Urothelium cell line (cell line): ENCODE data around the gene TULP4.
A peak's percentile ranks its signal among the peaks of the same experiment; 100 is the strongest.
"Not testable (repeated sequence)": the region's sequence is repeated elsewhere in the genome, so short reads cannot be mapped to it uniquely, and the experiment has no call there.

Experiments used
- DNase-seq: peaks from one replicate; pipeline ENCODE4 v3.0.0; 2011; ENCODE audit warnings: low spot score, mixed read lengths
- FAIRE-seq: peaks from 2 replicates; lab custom pipeline; 2011; peaks lifted over from hg19 to GRCh38; lab: Jason Lieb, UNC

TULP4 gene

GRCh38 chr6:158457131-158457530 lies 144.9 kb downstream of the TULP4 start:
- DNase-seq (no peak), FAIRE-seq (no peak)

- FAIRE-seq = no peak
- DNase-seq = no peak
Measured at GRCh38 chr6:158457616-158458278, 145.5 kb downstream of the TULP4 start.

- FAIRE-seq = no peak
- DNase-seq = no peak
Measured at GRCh38 chr6:158459726-158460125, 147.5 kb downstream of the TULP4 start.

- FAIRE-seq = no peak
- DNase-seq = peak; percentile 21
Measured at GRCh38 chr6:158460602-158461169, 148.4 kb downstream of the TULP4 start.

GRCh38 chr6:158461954-158462353 lies 149.7 kb downstream of the TULP4 start:
- DNase-seq = no peak
- FAIRE-seq = no peak

GRCh38 chr6:158464483-158464882 lies 152.2 kb downstream of the TULP4 start:
- no peak for DNase-seq
- FAIRE-seq = no peak

- no peak for FAIRE-seq
Measured at GRCh38 chr6:158465257-158465656, 153.0 kb downstream of the TULP4 start.

GRCh38 chr6:158465747-158466146 lies 153.5 kb downstream of the TULP4 start:
- FAIRE-seq (no peak), DNase-seq (no peak)

More at GRCh38 chr6:158465257-158465656, 153.0 kb downstream of the TULP4 start:
- DNase-seq = no peak

GRCh38 chr6:158467923-158468322 lies 155.7 kb downstream of the TULP4 start:
- DNase-seq = no peak
- no peak for FAIRE-seq

GRCh38 chr6:158468666-158469065 lies 156.4 kb downstream of the TULP4 start:
- DNase-seq = no peak
- FAIRE-seq = no peak

GRCh38 chr6:158470023-158470422 lies 157.8 kb downstream of the TULP4 start:
- not testable (repeated sequence) for FAIRE-seq, DNase-seq

- DNase-seq (no peak), FAIRE-seq (no peak)
Measured at GRCh38 chr6:158471339-158471738, 159.1 kb downstream of the TULP4 start.

GRCh38 chr6:158472447-158472846 lies 160.2 kb downstream of the TULP4 start:
- FAIRE-seq = no peak

GRCh38 chr6:158474961-158475343 lies 162.7 kb downstream of the TULP4 start:
- DNase-seq (no peak), FAIRE-seq (no peak)

More at GRCh38 chr6:158472447-158472846, 160.2 kb downstream of the TULP4 start:
- no peak for DNase-seq

GRCh38 chr6:158475344-158476302 lies 163.4 kb downstream of the TULP4 start:
- no peak for FAIRE-seq
- DNase-seq = peak; percentile 65

- FAIRE-seq (no peak), DNase-seq (no peak)
Measured at GRCh38 chr6:158476389-158476788, 164.1 kb downstream of the TULP4 start.

- not testable (repeated sequence) for DNase-seq, FAIRE-seq
Measured at GRCh38 chr6:158477722-158478121, 165.5 kb downstream of the TULP4 start.

GRCh38 chr6:158480989-158481388 lies 168.7 kb downstream of the TULP4 start:
- FAIRE-seq (no peak), DNase-seq (no peak)

GRCh38 chr6:158481690-158482473 lies 169.6 kb downstream of the TULP4 start:
- FAIRE-seq (peak; percentile 69), DNase-seq (peak; percentile 89)

- FAIRE-seq (no peak), DNase-seq (no peak)
Measured at GRCh38 chr6:158485431-158485830, 173.2 kb downstream of the TULP4 start.

- DNase-seq = peak; percentile 15
Measured at GRCh38 chr6:158487495-158487894, 175.2 kb downstream of the TULP4 start.

More at GRCh38 chr6:158487495-158487894, 175.2 kb downstream of the TULP4 start:
- FAIRE-seq = no peak
